Measurements from ENCODE around the gene BACE1.

- no peak for TF ChIP-seq CTCF (IDR thresholded peaks at IDR 0.05)
- no peak for TF ChIP-seq EZH2 (IDR thresholded peaks at IDR 0.05)
- no peak for TF ChIP-seq EZH2phosphoT487 (IDR thresholded peaks at IDR 0.05)
These were observed 515 bp downstream of the BACE1 start for GRCh38 chr11:117315285-117316196.

Measured in neural progenitor cell (in vitro differentiated cells).